HG02623 (cell line): ENCODE data around the gene HS6ST2.
A peak's percentile ranks its signal among the peaks of the same experiment; 100 is the strongest.

Experiments
- ATAC-seq: cut with Tn5 transposase; IDR thresholded peaks from one replicate; pipeline ENCODE4 v1.9.1; 2021; ENCODE audit warnings: moderate library complexity; ENCODE audit not compliant: unreplicated experiment

Gene HS6ST2

DNA sequence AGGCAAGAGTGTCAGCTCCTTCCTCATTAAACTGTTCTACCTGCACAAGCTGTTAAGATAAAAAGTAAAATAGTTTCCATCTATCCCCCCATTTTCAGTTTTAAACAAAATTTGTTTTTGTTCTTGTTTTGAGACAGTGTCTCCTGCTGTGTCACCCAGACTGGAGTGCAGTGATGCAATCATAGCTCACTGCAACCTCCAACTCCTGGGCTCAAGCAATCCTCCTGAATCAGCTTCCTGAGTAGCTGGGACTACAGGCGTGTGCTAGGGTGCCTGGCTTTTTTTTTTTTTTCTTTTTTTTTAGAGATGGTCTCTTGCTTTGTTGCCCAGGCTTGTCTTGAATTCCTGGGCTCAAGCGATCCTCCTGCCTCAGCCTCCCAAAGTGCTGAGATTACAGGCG, 105.4 kb downstream of the HS6ST2 start:
- ATAC-seq, result no peak

DNA sequence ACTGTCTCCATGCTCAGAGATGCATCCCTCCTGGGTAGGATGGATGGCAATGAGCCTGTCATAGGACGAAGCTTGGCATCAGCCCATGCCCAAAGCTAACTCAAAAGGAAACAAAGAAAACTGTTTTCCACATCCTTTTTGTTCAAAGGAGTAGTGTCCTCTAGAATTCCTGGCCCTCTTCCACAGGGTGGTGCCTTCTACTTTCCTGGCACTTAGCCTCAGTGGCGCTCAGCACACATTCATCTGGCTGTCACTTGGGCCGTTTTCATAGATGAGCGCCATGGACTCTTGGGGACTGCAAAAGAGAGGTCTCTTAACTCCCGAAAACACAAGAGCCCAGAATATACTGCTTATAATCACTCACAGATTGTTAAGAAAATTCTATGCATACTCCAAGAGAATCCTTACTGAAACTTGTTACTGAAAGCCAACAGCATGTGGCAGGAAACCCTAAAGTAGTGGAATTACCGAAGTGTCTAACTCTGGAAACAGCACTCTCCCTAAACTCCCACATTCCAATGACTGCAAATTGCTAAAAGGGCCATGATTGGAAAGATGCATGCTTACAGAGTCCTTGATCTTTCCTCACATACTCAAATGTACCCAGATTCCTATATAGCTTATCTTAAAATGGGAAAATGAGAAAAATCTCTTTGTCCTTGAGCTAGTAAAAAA, 110.0 kb downstream of the HS6ST2 start:
- ATAC-seq, result no peak

DNA sequence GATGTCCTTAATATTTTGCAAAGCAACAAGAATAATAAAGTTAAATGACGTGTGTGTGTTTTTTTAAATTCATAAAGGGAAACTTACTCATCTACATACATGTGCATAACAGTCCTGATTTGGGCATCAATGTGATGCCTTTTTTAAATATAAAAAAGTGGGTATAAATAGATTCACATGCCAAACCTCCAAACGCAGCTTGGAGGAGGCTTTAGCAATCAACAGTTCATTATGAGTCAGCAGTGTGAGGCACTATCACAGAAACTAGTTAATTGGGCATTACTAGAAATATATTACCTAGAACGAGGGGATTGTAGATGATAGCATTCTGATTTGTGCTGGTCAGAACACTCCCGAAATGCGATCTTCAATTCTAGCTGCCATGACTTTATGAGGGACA, 115.1 kb downstream of the HS6ST2 start:
- ATAC-seq, result no peak

DNA sequence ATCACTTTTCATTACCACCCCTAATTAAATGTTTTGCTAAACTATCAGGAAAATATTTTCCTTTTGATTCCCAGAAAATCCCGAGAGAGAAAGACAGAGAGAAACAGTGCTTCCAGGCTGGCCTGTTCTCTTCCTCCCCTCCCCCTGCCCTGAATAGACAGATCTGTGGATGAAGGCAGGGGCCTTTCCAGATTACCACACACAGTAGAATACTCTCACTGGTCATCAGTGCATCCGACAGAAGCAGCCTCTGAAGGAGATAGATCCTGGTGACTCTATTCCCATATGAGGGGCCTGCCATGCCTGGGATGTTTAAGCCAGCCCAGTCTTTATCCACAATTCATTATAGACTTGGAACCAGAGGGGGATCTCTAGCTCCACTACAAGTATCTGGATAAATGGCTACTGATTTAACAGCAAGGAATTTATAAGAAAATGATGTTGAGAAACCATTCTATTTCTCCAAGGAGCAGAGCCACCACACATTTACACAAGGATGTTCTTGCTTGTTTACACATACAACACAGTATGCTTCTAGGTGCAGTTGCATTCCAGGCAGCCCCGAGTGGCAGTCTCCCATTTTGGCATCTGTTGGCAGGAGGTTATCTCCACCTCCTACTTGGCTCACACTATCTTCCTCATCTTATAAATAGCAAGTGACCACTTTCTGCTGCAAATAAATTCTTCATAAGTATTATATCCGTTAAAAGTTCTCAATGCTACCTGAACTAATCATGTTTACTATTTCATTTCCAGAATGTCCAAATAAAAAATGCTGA, 115.8 kb downstream of the HS6ST2 start:
- ATAC-seq, result no peak

DNA sequence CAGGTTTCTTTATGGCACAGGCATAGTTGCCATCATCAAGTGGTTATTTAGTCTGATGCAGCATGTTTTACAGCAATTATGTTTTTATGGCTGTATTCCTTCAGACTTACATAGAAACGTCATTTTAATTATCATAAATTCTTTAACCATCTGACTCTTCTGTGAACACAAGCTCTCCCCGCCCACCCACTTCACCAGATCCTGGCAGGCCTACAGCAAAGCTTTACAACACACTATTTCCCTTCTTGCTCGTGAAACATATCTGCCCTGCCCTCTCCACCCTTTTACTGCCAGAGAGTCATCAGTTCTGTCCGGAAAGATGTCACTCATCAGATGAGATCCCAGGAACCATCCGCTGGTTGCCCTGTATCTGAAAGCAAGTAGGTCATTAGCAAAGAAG, 120.5 kb downstream of the HS6ST2 start:
- no peak for ATAC-seq

DNA sequence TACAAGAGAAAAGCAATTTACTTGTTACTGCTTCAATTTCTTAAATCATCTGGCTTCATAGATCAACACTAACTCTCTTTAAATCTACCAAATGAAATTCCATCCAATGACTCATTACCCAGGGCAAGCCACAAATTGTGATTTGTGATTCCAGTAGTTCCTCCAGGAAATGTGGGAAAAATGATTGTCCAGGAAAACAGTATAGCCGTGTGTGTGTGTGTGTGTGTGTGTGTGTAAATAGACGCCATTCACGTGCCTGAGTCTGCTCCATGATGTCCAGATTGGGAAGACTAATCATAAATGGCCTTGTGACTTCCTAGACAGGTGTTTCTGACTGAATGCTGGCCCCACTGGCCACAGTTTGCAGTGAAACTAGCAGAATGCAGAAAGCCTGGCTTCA, 121.3 kb downstream of the HS6ST2 start:
- no peak for ATAC-seq

DNA sequence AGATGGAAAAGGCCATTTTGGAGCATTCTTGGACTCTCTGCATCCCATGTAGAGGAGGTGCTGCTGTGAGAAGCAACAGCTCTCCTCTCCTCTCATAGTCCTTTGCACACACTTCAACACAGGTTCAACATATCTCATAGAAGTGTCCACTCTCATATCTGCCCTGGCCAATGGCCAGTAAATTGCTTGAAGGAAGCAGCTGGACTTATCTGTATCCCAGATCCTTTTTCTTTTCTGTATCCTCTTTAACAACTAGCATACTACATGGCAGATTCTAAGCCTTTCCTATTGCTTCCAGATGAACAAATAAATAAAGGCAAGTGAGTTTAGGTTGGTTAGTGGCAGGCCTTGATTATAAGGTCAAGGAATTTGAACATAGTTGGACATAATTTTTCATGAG, 122.0 kb downstream of the HS6ST2 start:
- ATAC-seq, result no peak

DNA sequence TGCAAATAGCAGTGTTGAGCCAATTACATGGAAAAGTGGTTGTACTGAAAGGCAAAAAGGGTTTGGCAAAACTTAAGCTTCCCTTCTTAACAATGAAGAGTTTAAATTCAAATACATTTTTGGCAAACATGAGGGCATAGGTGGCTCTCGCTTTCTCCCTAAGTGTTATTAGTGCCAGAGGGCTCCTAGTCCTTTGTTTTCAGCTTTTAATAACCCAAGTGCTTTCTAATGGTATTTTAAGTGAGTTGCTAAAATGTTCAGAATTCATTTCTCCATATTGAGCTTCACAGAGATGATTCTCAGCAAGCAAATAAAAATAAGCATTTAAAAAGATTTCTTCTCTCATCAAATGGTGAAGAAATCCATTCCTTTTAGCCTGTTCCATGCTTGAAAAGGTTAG, 123.7 kb downstream of the HS6ST2 start:
- ATAC-seq, result no peak

DNA sequence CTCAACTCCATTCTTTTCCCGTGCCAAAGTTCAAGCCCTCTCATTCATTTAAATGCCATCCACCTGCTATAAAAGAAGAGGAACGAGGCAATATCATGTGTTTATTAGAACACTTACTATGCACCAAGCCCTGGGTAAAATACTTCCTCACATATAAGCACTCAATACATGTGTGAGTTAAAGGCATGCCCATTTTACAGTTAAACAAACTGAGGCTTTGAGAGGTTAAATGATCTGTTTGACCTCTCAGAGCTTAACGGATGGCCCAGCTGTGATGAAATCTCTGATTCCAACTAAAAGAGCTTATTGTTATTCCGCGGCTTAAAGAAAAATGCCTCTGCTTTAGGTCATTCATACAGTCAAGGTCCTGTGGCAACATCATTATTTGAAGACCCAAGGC, 124.3 kb downstream of the HS6ST2 start:
- ATAC-seq, result no peak

DNA sequence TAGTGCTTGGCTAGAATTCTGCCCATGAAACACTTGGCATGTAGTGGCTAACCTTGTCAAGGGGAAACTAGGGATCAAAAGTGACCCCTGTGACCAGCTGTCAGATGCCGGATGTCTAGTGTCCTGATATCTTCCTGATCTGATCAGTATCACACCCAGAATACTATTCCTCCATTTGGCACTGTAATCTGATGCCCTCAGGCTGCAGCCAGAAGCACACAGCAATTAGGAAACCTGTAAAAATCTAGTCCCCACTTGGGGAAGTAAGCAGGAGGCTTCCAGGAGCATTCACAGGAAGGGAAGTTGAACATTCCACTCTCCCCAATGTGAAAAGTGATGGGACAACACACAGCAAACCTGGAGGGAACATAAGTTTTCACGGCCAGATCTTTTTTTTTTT, 125.1 kb downstream of the HS6ST2 start:
- no peak for ATAC-seq

DNA sequence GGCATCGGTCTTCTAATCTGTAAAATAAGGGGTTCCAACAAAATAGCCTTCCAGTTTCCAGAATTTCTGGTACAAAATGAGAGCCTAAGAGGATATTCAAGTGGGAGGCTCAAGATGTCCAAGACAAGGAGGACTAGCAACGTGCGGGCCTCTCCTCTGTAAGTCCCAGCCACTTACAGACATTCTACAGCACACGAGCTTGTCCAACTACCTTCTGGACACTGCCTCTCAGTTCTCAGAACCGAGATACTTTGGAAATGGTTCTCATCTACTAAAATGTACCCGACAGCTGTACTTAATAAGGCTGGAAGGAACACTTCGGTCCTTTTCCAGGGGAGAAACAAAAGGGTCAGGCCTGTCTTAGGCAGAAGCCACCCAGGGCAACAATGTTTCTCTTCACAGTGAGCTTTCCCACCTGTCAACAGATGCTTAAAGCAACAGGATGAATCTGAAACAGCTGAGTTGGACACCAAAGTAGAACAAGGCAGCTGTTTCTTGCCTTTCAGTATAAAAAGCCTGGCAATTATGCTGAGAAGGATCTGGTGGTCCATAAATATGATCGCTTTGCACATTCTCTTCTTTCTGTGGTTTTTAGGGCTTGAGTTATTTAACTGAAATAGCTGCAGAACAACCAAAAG, 127.0 kb downstream of the HS6ST2 start:
- no peak for ATAC-seq

DNA sequence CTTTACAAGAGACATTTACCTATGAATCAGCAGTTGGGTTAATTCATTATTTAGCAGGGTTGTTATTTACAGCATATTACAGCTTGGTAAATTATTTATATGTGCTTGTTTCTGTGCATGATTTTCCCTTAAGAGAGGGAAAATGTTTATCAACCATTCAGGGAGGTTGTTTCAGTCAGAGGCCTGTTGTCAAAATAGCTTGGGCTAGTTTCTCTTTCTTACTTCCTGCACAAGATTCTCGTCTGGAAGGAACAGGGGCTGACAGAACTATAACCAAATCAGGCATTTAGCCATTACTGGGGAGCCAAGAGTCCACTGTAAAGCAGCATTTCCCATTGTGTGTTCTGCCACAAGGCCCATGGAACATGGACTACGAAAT, 135.8 kb downstream of the HS6ST2 start:
- peak; percentile 52 for ATAC-seq

DNA sequence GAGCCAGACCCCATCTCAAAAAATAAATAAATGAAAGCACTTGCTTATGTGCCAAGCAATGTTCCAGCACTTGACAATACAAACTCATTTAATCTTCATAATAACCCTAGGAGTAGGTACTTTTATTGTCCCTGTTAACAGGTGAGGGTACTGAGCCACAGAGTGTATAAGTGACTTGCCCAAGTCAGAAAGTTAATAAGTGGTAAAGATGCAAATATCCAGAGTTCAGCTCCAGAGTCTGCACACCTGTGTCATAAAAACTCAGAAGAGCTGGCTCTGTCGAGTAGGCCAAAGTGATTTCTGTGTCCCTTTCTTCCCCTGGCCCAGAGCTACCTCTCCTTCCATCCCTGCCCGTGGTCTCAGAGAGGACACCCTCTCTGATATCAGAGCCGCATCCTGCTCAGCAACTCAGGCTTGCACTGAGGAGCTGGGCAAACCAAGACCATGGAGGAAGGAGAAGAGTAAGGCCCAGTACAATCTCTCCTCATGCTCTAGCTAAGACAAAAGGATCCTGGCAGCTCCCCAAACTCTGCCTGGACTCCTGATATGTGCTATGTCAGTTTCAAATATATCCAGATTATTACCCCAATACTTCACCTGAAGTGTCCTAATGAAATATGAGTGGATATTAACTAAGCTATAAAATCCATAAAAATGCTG, 136.3 kb downstream of the HS6ST2 start:
- no peak for ATAC-seq

DNA sequence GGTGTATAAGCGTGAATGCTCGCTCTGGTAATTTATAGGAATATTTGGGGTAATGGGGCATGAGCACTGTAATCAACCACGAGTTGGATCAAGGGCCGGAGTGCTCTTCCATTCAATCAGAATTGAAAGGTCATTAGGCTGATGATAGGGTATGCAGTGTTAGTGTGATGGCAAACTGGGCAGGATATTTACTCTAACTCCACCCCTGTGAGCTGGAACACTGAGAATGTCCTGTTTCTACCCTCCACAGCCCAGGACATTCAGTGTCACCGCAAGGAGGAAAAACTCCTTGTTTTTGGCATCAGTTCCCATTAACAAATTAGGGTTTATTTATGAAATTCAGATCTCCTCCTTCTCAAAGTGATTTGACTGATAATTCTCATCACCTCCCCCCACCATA, 137.8 kb downstream of the HS6ST2 start:
- no peak for ATAC-seq

DNA sequence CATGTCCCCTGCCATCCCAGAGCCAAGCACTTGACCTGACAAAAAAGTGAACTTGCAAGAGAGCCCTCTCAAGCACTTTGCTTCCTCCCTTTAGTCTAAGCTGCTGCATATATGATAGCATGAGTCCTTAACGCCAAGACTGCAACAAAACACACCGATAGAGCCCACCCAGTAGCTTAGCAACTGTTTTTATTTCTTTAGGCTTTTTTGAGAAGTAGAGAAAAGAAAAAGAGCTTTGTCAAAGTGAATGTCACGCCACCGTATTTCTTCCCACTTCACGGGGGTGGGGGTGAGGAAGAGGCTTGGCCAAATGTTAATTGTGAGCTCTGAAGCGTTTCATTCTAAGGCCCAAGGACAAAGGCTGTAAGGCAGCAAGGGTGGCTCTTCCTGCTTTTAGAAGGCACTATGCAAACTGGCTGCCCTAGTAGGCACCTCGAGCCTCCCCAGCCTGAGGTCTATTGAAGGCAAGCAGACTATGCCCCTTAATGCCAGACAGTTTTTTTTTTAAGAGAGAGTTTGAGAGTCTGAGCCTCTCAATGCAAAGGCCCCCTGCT, 138.6 kb downstream of the HS6ST2 start:
- ATAC-seq, result no peak

DNA sequence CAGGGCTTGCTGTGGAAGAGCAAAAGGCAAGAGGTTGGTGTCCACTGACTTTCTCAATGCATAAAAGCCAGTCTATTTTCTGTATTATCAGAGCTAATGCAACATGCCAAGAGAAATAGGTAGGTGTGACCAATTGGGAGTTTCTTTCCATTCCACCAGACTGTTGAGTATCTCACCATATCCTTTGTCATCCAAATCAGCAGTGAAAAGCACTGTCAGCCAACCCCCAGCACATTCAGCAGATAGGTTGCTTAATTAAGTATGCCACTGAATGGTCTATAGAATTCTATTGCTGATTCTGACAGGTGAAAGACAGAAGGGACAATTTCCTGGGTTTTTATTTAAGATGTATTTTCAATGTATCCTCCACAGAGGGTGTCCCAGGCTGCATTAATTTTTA, 139.8 kb downstream of the HS6ST2 start:
- no peak for ATAC-seq

DNA sequence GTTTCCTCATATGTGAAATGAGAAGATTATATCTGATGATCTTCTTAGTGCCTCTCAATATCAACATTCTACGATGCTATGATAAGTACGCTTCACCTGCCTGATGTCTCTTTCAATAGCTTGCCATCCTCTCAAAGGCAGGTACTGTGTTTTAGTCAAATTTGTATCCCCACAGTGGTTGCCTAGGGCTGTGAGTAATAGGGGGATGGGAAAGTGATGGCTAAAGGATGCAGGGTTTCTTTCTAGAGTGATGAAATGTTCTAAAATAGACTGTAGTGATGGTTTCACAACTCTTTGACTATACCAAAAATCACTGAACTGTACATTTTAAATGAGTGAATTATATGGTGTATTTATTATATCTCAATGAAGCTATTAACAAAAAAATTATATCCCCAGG, 142.8 kb downstream of the HS6ST2 start:
- ATAC-seq, result no peak

DNA sequence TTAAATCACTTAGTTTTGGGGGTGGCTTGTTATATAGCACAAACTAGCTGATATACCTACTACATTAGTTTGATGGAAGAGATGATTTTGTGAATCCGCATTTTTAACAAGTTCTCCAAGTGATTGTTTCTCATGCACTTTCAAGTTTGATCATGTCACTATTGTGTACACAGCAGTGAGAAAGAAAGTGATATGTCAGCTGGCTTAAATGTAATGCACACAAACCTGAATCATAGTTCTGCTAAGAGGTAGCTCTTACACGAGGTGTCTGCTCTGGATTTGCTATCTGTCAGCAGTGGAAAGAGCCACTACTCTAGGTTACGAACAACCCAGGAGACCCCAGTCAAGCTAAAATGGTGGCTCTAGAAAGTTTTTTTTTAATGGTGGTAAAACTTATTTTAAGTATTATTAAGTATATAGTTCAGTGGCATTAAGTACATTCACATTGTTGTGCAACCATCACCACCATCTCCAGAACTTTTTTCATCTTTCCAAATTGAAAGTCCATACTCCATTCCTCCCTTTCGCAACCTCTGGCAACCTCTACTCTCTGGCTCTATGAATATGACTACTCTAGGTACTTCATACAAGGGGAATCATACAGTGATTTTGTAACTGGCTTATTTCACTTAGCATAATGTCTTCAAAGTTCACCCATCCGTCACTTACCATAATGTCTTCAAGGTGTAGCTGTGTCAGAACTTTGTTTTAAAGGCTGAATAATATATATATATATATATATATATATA, 147.3 kb downstream of the HS6ST2 start:
- no peak for ATAC-seq

DNA sequence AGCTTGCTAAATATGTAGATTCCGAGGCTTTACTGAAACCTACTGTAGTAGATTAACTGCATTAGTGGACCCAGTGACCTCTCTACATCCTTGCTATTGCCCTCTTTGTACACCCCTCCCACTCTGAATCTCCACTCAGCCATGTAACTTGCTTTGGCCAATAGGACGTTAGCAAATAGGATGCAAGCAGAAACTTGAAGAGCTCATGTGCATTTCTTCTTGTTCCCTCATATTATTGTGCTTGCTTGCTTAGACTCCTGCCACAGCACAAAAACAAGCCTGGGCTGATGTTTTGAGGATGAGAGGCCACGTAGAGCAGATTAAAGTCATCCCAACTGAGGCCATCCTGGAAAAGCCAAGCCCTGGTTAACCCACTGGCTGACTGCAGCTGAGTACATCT, 147.9 kb downstream of the HS6ST2 start:
- ATAC-seq, result no peak

DNA sequence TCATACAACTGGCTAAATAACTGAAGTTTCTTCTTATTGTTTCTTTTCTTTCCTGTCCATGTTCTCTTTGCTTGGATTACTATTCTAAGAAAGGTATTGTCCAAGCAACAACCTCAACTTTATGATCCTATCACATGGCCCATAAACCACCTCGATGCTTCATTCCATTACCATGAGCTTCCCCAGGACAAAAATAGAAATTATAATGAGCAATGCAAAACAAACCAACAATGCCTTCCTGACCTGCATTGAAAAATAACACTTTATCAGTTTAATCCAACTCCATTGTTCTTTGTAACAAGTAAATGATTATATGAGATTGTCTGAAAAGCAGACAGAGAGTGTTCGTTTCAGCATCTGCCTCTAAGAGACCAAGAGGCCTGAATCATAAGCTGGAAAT, 148.8 kb downstream of the HS6ST2 start:
- no peak for ATAC-seq
